GM12872 (cell line): ENCODE data around the gene AVL9.

Experiments used
- TF ChIP-seq, protein P1 (sequence below): IDR thresholded peaks from 3 replicates; pipeline ENCODE4 v1.5.1; 2011; ENCODE audit warnings: low read depth, mild to moderate bottlenecking, low read length, moderate library complexity; ENCODE audit not compliant: insufficient read depth

The AVL9 gene

DNA sequence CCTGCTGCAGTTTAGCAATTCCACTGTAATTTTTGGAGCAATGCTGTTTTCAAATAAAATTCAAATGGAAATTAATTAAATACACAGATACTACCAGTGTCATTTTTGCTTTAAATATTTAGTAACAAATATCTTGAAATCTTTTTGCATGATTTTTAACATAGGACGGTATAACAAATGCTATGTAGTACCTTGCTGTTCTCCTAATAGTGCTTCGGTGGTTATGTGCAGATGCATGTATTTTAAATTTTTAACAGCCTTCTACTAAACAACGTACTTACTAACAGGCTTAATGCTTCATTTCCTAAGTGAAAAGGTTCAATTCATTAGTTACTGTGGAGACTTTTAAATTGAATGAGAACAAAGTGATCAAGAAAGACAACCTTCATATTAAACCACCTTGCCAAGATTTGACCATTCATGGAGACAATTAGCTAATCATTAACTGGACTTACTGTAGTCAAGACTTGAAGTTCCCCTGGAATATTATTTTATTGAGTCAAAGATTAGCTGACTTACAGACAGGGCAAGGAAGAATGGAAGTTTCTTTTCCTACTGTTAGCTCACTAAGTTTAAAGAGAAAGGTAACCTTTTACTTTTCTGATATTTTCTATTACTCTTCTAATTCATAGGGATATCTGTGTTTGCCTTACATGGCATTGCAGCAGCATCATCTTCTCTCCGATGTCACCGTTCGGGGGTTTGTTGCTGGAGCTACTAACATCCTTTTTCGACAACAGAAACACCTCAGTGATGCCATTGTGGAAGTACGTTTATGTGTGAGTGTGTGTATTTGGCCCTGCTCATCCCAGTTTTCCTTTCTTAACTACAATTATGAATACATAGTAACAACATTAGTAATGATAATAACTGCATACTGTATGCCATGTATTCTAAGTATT lies 74.3 kb downstream of the AVL9 start:
- TF ChIP-seq, protein P1, sequence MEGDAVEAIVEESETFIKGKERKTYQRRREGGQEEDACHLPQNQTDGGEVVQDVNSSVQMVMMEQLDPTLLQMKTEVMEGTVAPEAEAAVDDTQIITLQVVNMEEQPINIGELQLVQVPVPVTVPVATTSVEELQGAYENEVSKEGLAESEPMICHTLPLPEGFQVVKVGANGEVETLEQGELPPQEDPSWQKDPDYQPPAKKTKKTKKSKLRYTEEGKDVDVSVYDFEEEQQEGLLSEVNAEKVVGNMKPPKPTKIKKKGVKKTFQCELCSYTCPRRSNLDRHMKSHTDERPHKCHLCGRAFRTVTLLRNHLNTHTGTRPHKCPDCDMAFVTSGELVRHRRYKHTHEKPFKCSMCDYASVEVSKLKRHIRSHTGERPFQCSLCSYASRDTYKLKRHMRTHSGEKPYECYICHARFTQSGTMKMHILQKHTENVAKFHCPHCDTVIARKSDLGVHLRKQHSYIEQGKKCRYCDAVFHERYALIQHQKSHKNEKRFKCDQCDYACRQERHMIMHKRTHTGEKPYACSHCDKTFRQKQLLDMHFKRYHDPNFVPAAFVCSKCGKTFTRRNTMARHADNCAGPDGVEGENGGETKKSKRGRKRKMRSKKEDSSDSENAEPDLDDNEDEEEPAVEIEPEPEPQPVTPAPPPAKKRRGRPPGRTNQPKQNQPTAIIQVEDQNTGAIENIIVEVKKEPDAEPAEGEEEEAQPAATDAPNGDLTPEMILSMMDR = no peak

DNA sequence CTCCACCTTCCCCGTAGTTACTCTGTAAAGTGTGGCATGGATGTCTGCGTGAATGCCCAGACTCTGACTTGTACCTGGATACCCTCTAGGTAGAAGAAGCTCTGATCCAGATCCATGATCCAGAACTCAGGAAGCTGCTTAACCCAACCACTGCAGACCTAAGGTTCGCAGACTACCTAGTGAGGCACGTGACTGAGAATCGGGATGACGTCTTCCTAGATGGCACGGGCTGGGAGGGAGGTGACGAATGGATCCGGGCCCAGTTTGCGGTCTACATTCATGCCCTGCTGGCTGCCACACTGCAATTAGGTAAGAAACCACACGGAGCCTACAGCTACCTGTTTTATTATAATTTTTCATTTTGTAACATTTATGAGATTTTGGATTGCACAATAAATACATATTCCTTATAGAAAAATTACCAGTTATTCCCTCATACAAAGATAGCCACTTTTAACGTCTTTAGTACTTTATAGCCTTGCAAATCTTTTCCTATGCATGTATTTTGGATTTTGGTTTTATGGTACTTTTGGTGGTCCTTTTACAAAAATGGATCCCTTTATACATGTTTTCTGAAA lies 77.9 kb downstream of the AVL9 start:
- TF ChIP-seq, protein P1 = no peak

DNA sequence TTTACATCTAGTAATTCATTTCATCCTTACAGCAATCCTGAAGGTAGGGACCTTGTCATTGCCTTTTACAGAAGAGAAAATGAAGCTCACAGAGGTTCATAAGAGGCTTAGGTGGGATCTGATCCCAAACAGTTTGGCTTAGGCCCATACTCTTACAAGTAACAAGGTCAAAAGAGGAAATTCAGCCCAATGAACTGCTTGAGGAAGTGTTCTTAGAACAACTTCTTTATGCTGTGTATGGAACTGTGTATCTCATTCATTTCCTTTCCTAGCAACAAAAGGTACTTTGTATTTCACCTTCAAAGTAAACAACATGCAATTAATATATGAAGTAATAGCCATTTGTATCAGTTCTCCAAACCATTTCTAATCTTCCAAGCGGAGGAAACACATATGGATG lies 79.3 kb downstream of the AVL9 start:
- TF ChIP-seq, protein P1 = no peak

DNA sequence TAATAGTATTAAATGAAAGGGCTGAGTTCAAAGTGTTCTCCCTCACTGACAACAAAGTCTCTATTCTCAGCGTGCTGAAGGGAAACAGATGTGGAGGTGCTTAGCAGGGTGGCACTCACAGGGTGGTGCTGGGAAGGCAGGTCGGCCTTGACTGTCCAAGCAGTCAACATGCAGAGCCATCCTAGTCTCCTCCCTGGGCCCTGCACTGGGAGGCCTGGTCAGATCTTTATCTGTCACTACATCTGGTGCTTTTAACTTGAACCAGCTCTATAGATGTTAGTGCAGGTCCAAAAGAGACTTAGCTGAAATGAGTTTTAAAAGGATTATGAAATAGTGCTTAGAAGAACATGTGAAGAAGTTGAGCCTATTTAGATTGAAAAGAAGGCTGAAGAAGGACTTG lies 82.1 kb downstream of the AVL9 start:
- TF ChIP-seq, protein P1 = no peak

DNA sequence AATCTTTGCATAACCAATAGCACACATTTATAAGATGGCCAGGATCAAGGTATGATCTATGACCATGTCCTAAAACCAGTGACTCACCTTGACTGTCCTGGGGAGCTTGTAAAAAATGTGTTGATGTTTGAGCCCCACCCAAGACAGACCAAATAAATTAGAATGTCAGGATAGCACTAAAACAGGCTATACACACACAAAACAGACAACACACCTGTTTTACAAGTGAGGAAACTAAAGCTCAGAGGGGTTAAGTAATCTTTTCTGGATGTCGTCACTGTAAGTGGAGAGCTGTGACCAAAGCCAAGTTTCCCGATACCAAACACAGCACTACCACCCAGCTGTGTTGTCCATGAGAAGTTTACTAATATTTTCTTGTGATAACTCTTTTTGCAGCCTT lies 84.5 kb downstream of the AVL9 start:
- TF ChIP-seq, protein P1 = no peak

DNA sequence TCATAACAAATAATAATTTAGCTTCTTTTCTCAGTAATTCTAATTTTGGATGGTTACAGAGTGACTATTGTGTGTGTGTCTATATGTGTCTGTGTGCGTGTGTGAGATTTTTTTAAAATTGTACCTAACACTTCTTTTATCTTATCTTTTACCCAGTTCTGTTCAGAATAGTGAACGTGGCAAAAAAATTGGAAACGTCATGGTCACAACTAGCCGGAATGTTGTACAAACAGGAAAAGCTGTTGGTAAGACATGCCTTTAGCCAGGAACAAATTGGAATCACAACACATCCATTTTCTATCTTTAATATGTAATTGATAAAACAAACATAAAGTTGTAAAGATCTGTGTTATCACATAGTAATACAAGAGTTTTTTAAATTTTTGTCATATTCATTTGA lies 85.4 kb downstream of the AVL9 start:
- TF ChIP-seq, protein P1 = no peak

DNA sequence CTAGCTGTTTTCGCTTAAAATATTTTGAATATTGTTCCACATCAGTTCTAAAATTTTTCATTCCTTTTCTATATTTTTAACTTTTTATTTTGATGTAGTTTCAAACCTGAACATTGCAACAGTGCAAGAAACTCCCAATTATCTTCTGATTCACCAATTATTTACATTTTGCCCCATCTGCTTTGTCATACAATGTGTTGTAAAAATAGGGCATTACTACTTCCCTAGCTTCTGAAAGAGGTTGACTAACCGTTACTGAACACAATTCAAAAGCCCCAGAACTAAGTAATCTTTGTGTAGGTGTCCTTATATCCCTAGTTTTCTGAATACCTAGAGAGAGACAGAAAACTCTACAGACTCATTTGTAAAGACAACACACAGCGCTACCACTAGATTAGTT lies 86.7 kb downstream of the AVL9 start:
- TF ChIP-seq, protein P1 = no peak
